SK-N-DZ (cell line): Measurements from ENCODE around the gene ADAMTSL5.

ENCODE experiments used
- DNase-seq: peaks from one replicate; pipeline ENCODE4 v3.0.0-alpha.2; 2015; ENCODE audit warnings: low spot score

Gene ADAMTSL5

GRCh38 chr19:1496714-1497577 lies 15.9 kb downstream of the ADAMTSL5 start:
- DNase-seq = no peak

GRCh38 chr19:1495799-1496713 lies 16.8 kb downstream of the ADAMTSL5 start:
- DNase-seq = no peak

- DNase-seq = no peak
These were observed 17.6 kb downstream of the ADAMTSL5 start for GRCh38 chr19:1495051-1495798.

- peak; percentile 65 for DNase-seq
These were observed 18.6 kb downstream of the ADAMTSL5 start for GRCh38 chr19:1494115-1494815.

- no peak for DNase-seq
These were observed 20.3 kb downstream of the ADAMTSL5 start for GRCh38 chr19:1492474-1493006.

- DNase-seq = no peak
These were observed 21.0 kb downstream of the ADAMTSL5 start for GRCh38 chr19:1491849-1492170.

- no peak for DNase-seq
These were observed 21.5 kb downstream of the ADAMTSL5 start, which contains the start of gene REEP6 for GRCh38 chr19:1491114-1491848. Gene REEP6 (plus strand): TSS chr19:1491181. CDS start chr19:1491270, 89 bp downstream.

GRCh38 chr19:1490311-1491113 lies 22.3 kb downstream of the ADAMTSL5 start, which contains the start of gene PCSK4:
Gene PCSK4 (minus strand): TSS chr19:1490350. CDS start chr19:1490346, 4 bp downstream.
- peak; percentile 98 for DNase-seq

GRCh38 chr19:1489463-1490310 lies 23.1 kb downstream of the ADAMTSL5 start:
- no peak for DNase-seq

GRCh38 chr19:1488282-1488601 lies 24.6 kb downstream of the ADAMTSL5 start:
- DNase-seq = no peak

GRCh38 chr19:1487576-1488281 lies 25.1 kb downstream of the ADAMTSL5 start:
- DNase-seq = no peak

GRCh38 chr19:1486720-1487575 lies 25.9 kb downstream of the ADAMTSL5 start:
- no peak for DNase-seq

GRCh38 chr19:1483979-1484428 lies 28.8 kb downstream of the ADAMTSL5 start:
- no peak for DNase-seq

- no peak for DNase-seq
These were observed 29.5 kb downstream of the ADAMTSL5 start for GRCh38 chr19:1483131-1483978.

- no peak for DNase-seq
These were observed 30.3 kb downstream of the ADAMTSL5 start for GRCh38 chr19:1482361-1483130.
